Smooth muscle cell of trachea (primary cell): ENCODE results near the gene TRMT2B. TPM values are rescaled to one million over a fixed set of nuclear protein-coding genes. Genes with fewer than 3 reads are reported as not detected.

Experiments used
- total RNA-seq: library from RNA; depleted of rRNA; stranded (reverse); fragments of >200 nt; gene quantifications from 2 replicates; pipeline ENCODE4 v1.2.1, GENCODE V29; 2014

TRMT2B gene, protein sequence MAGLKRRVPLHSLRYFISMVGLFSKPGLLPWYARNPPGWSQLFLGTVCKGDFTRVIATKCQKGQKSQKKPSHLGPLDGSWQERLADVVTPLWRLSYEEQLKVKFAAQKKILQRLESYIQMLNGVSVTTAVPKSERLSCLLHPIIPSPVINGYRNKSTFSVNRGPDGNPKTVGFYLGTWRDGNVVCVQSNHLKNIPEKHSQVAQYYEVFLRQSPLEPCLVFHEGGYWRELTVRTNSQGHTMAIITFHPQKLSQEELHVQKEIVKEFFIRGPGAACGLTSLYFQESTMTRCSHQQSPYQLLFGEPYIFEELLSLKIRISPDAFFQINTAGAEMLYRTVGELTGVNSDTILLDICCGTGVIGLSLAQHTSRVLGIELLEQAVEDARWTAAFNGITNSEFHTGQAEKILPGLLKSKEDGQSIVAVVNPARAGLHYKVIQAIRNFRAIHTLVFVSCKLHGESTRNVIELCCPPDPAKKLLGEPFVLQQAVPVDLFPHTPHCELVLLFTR
- 15.9 and 18.8 TPM in 2 replicates for total RNA-seq

DNA sequence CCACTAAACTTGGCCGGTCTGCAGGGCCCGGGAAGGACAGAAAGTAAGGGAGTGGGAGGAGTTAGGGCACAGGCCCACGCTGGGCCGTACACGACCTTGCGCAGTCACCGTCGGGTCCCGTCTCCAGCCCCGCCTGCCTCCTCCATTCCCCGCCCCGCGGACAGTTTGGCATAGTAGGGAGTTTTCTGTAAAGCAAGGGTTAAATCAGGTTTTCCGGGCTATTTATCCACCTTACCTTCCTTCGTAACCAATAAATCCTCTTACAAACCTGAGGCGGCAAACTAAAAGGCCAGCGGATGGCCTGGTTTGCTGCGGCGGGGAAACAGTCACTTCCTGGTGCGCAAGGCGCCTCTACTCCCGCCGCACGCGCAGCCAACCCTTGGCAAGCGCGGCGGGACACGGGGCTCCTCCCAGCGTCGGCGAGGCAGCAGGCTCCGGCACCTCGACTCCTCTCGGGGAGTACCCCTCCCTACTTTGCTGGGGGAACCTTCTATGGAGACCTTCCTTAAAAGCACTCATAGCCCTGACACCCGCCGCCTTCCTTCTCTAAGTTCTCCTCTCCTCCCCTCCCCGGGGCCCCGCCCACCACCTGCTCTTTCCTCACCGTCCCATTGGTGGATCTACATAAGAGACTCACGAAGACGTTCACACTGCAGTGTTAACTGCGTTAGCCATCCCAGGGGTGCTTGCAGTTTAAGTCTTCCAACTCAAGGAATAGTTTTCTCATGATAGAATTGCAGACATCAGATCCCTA lies at the start of gene TRMT2B:
TSS of gene TRMT2B (minus strand) at position 563 of the 754 bp plus-strand sequence. CDS start 9,822 bp downstream, outside the sequence.

DNA sequence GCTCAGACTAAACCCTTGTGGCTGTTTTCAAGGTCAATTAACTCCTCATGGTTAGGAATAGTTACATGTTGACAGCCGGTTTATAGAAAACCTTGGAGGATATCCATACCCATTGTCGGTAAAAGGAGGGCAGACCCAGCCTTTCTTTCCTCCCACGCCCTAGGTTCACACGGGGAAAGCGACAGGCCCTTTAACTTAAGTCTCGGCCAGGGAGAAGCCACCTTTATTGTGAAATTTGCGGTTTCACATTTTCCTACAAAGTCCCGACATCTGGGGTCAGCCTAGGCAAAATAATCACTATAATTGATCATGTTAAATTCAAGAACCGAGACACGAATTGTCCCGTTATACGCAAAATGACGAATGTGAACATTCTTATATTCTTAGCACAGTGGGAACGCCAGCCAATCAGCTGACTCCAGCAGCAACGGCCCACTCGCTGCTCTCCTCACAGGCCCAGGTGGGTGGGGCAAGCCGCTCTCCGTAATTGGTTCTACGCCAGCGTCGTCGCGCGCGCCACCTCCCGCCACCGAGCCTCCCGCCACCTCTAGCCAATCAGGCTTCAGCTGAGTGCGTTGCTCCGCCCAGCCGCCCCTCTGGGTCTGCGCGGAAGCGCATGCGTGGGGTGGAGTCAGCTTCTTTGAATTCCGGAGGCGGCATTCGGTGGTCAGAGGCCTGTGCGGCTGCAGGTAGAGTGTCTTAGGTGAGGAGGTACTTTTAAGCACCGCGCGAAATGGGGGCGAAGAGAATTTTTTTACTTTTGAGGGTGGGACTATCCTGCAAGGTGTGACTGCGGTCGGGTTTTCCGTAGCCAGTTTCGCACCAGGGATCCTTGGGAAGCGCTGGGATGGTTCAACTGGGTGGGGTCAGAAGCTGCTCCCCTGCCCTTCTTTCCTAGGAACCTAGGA lies 45.9 kb upstream of the TRMT2B start, which contains the start of gene CENPI:
TSS of gene CENPI (plus strand) at position 659 of the 908 bp plus-strand sequence. CDS start 2,867 bp downstream, outside the sequence.

DNA sequence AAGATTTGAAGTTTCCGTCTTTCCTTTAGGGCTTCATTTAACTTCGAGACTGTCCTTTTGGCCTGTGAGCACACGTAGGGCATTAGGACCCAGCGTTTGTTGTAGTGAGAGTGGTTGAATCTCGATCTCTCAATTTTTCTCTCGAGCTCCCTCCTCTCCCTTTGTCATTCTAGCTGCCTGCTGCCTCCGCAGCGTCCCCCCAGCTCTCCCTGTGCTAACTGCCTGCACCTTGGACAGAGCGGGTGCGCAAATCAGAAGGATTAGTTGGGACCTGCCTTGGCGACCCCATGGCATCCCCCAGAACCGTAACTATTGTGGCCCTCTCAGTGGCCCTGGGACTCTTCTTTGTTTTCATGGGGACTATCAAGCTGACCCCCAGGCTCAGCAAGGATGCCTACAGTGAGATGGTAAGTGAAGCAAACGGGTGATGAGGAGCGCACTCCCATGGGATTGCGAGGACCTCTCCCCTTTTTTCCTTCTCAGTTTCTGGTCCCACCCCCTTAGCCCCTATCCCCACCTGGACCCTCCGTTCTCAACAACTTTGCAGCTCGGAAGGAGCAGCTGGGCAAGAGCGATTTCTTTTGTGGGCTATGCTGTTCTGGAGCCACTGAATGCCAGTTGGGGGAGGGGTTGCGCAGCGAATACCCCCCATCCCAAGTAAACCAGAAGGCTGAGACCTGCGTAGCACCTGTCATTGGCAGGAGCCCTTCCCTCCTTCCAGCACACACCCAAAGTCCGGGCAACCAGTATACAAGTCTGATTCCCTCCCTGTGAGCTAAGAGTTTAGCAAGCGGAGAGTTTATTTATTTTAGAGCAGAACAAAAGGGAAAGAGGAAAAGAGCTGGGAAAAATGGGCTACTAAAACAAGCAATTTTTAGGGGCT lies 27.0 kb upstream of the TRMT2B start, which contains the start of gene TMEM35A:
TSS of gene TMEM35A (plus strand) at position 164 of the 883 bp plus-strand sequence. CDS start at position 288, 124 bp downstream.

DNA sequence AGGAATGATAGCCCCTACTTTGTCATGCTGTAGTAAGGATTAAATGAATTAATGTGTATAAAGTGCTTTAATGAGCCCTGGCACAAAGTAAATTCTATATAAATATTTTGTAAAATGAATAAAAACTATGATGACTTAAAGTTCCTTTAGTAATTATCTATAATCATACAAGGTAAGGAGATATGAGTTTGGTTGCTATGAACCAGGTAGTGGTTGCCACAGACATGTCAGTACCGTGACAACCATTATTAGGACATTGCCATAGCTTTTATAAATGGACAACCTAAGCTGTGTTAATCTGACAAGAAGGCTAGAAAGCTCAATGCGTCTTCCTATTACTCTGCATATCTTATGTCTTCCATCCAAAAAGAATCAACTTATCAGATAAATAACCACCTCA lies 82.5 kb downstream of the TRMT2B start, which contains the start of gene ARL13A:
TSS of gene ARL13A (plus strand) at position 301 of the 400 bp plus-strand sequence. CDS start 3,982 bp downstream, outside the sequence.

Other genes with a start within 250 kb of the TRMT2B start
- 15.9 and 16.3 TPM in 2 replicates for gene CSTF2, start 231.7 kb downstream of the TRMT2B start, total RNA-seq
- gene NOX1, start 177.8 kb downstream of the TRMT2B start, total RNA-seq, result under 0.01 TPM in 1 of 2 replicates, not detected in the other
- 0.15 and 0.17 TPM in 2 replicates for gene XKRX, start 123.2 kb downstream of the TRMT2B start, total RNA-seq
- gene ARL13A, start 82.4 kb downstream of the TRMT2B start, total RNA-seq, result not detected in 2 replicates
- 22.3 and 37.9 TPM in 2 replicates for gene TMEM35A, start 26.8 kb upstream of the TRMT2B start, total RNA-seq
- gene CENPI, start 46.1 kb upstream of the TRMT2B start, total RNA-seq, result 5.3 and 28.7 TPM in 2 replicates
- 2.0 and 2.3 TPM in 2 replicates for gene DRP2, start 167.7 kb upstream of the TRMT2B start, total RNA-seq
- gene TAF7L, start 239.2 kb upstream of the TRMT2B start, total RNA-seq, result 0.50 and 0.58 TPM in 2 replicates